IMR-90 (cell line): Measurements from ENCODE around the gene PARP6.

Experiments
- CEBPB ChIP-seq: IDR thresholded peaks from 2 replicates; pipeline ENCODE4 v1.6.1; 2012; ENCODE audit warnings: low read depth, low read length, improper control_type of control experiment
- CHD1 ChIP-seq: IDR thresholded peaks from 2 replicates; pipeline ENCODE4 v1.6.1; 2012; ENCODE audit warnings: low read depth, low read length, improper control_type of control experiment
- MAZ ChIP-seq: IDR thresholded peaks from 2 replicates; pipeline ENCODE4 v1.6.1; 2012; ENCODE audit warnings: low read depth, mild to moderate bottlenecking, low read length, improper control_type of control experiment, moderate library complexity, borderline replicate concordance
- MXI1 ChIP-seq: IDR thresholded peaks from 2 replicates; pipeline ENCODE4 v1.6.1; 2012; ENCODE audit warnings: low read depth, mild to moderate bottlenecking, low read length, moderate library complexity, borderline replicate concordance
- POLR2A ChIP-seq: IDR thresholded peaks from 2 replicates; pipeline ENCODE4 v1.6.1; 2012; ENCODE audit warnings: mild to moderate bottlenecking, low read depth, low read length
- RAD21 ChIP-seq: IDR thresholded peaks from 2 replicates; pipeline ENCODE4 v1.6.1; 2012; ENCODE audit warnings: low read length, improper control_type of control experiment
- RCOR1 ChIP-seq: IDR thresholded peaks from 2 replicates; pipeline ENCODE4 v1.6.1; 2012; ENCODE audit warnings: mild to moderate bottlenecking, low read length, improper control_type of control experiment; ENCODE audit not compliant: insufficient replicate concordance
- RFX5 ChIP-seq: IDR thresholded peaks from 2 replicates; pipeline ENCODE4 v1.8.0; 2012; ENCODE audit warnings: low read depth, mild to moderate bottlenecking, low read length, moderate library complexity
- SMC3 ChIP-seq: fragments of 150-350 bp; IDR thresholded peaks from 2 replicates; pipeline ENCODE4 v1.6.1; 2016; ENCODE audit warnings: low read depth, mild to moderate bottlenecking, antibody characterized with exemption, low read length, moderate library complexity
- TF ChIP-seq, protein P1 (sequence below): conservative IDR thresholded peaks from 2 replicates; pipeline ENCODE4 v1.5.1; 2012; ENCODE audit warnings: mild to moderate bottlenecking, low read depth, low read length, improper control_type of control experiment
- TF ChIP-seq, protein P2 (sequence below): fragments of 150-350 bp; IDR thresholded peaks from 2 replicates; pipeline ENCODE4 v1.6.1; 2016; ENCODE audit warnings: low read depth, mild to moderate bottlenecking, low read length, moderate library complexity, borderline replicate concordance

DNA sequence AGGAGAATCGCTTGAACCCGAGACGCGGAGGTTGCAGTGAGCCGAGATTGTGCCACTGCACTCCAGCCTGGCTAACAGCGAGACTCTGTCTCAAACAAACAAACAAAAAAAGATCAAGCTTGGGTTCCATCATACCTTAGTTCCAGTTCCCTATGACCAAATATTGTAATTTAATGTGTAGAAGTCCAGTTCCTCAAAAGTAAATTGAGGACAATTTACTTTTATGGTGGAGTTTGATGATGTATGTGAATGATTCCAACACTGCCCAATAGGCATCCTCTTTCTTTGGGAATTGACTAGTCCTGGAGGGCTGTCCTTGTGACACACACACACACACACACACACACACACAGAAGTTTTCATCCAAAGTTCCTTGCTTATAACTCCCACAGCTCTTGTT is 38.6 kb downstream of the PARP6 start:
- TF ChIP-seq, protein P1, sequence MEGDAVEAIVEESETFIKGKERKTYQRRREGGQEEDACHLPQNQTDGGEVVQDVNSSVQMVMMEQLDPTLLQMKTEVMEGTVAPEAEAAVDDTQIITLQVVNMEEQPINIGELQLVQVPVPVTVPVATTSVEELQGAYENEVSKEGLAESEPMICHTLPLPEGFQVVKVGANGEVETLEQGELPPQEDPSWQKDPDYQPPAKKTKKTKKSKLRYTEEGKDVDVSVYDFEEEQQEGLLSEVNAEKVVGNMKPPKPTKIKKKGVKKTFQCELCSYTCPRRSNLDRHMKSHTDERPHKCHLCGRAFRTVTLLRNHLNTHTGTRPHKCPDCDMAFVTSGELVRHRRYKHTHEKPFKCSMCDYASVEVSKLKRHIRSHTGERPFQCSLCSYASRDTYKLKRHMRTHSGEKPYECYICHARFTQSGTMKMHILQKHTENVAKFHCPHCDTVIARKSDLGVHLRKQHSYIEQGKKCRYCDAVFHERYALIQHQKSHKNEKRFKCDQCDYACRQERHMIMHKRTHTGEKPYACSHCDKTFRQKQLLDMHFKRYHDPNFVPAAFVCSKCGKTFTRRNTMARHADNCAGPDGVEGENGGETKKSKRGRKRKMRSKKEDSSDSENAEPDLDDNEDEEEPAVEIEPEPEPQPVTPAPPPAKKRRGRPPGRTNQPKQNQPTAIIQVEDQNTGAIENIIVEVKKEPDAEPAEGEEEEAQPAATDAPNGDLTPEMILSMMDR = no peak
- no peak for TF ChIP-seq POLR2A
- no peak for TF ChIP-seq RFX5
- TF ChIP-seq, protein P2, sequence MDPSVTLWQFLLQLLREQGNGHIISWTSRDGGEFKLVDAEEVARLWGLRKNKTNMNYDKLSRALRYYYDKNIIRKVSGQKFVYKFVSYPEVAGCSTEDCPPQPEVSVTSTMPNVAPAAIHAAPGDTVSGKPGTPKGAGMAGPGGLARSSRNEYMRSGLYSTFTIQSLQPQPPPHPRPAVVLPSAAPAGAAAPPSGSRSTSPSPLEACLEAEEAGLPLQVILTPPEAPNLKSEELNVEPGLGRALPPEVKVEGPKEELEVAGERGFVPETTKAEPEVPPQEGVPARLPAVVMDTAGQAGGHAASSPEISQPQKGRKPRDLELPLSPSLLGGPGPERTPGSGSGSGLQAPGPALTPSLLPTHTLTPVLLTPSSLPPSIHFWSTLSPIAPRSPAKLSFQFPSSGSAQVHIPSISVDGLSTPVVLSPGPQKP = no peak
- TF ChIP-seq MXI1 = no peak
- TF ChIP-seq RAD21 = no peak
- no peak for TF ChIP-seq MAZ
- TF ChIP-seq CHD1 = no peak
- TF ChIP-seq RCOR1 = no peak
- no peak for TF ChIP-seq SMC3
- TF ChIP-seq CEBPB = no peak
